ENCODE data around the gene KERA. TPM values are rescaled to one million over a fixed set of nuclear protein-coding genes. Genes with fewer than 3 reads are reported as not detected.
A peak's percentile ranks its signal among the peaks of the same experiment; 100 is the strongest.

KERA gene, protein sequence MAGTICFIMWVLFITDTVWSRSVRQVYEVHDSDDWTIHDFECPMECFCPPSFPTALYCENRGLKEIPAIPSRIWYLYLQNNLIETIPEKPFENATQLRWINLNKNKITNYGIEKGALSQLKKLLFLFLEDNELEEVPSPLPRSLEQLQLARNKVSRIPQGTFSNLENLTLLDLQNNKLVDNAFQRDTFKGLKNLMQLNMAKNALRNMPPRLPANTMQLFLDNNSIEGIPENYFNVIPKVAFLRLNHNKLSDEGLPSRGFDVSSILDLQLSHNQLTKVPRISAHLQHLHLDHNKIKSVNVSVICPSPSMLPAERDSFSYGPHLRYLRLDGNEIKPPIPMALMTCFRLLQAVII
- not detected for total RNA-seq

DNA sequence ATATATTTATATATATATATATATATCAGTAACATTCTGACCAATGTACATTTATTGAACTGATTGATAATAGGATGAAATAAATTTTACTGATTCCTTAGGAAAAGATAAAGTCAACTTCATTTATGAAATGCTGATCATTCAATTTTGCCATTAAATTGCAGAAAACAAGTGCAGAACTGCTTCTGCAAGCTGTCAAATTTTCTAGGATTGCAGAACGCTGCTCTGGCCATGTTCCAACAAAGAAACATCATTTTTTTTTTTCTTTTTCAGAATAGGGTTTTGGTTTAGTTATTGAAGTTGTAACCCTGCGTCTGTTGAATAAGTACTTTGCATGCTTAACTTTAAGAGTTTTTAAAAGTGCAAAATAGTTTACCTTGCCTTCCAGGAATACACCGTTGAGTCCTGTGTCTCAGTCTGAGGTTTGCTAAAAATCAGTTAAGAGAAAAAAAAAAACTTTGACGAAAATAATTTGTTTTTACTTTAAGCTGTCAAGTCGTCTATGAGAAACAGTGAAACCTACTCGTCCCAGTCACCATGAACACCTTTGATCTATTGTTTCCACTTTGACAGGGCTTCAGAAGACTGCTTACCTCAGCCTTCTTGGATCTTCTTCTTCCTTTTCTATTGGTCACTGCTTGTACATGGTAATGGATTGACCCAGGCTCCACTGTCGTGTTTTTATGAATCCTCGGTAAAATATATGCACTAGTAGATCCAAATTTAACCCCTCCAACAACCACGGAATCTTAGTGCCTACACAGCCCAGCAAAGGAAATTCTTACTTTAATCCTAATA is at the start of gene KERA:
TSS of gene KERA (minus strand) at position 657 of the 798 bp plus-strand sequence. CDS start 1,743 bp downstream, outside the sequence.
- no peak for TF ChIP-seq POLR2AphosphoS5 (IDR thresholded peaks at IDR 0.05)
- TF ChIP-seq POLR2A (IDR thresholded peaks at IDR 0.05; ENCODE audit: low read depth), result no peak
- TF ChIP-seq, protein P1, sequence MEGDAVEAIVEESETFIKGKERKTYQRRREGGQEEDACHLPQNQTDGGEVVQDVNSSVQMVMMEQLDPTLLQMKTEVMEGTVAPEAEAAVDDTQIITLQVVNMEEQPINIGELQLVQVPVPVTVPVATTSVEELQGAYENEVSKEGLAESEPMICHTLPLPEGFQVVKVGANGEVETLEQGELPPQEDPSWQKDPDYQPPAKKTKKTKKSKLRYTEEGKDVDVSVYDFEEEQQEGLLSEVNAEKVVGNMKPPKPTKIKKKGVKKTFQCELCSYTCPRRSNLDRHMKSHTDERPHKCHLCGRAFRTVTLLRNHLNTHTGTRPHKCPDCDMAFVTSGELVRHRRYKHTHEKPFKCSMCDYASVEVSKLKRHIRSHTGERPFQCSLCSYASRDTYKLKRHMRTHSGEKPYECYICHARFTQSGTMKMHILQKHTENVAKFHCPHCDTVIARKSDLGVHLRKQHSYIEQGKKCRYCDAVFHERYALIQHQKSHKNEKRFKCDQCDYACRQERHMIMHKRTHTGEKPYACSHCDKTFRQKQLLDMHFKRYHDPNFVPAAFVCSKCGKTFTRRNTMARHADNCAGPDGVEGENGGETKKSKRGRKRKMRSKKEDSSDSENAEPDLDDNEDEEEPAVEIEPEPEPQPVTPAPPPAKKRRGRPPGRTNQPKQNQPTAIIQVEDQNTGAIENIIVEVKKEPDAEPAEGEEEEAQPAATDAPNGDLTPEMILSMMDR (IDR thresholded peaks at IDR 0.05), result no peak
- TF ChIP-seq EP300 (IDR thresholded peaks at IDR 0.05), result no peak
- 51% methylated on average over 9 of the region's 9 CpGs for WGBS
- no peaks in the 10 kb centered on the region for H3K27me3 ChIP-seq

DNA sequence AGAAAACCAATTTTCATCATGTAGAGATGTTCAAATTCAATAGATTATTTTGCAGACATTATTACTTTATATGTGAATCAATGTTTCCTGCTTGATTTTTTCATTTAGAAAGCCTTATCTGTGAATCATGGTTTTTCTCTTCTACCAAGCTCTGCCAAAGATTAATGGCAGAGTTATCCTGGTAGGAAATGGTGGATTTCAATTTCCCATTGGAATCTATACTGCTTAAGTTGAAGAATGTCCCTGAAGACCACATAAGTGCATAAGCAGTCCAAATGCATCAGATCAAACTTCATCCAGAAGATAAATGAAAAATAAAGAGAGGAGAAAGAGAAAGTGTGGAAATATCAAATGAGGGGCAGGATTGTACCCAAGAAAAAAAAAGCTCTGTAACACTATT is 48.5 kb upstream of the KERA start:
- Histone ChIP-seq H3K36me3 (no peaks in the 10 kb centered on the region), H3K27ac (replicated peaks in 1 of 4) (no peak overlapping the region), H3K4me1 (peaks cover 0 to 3% (median 1%) of the 10 kb centered on the region in 4 donors), H3K9me3 (no peaks in the 10 kb centered on the region), H3K4me3 (no peak overlapping the region), H3K27me3 (no peaks in the 10 kb centered on the region)
- intact Hi-C loops (cut with DNase I), result loop anchor here (5.0 kb wide), 1 partner anchor 129 kb away; no protein-coding TSS in a partner anchor
- TF ChIP-seq, protein P1 (IDR thresholded peaks at IDR 0.05), result no peak
- no peak for TF ChIP-seq POLR2A (IDR thresholded peaks at IDR 0.05; ENCODE audit: low read depth)
- TF ChIP-seq EP300 (IDR thresholded peaks at IDR 0.05), result no peak
- TF ChIP-seq POLR2AphosphoS5 (IDR thresholded peaks at IDR 0.05), result no peak
- no peak for DNase-seq (ENCODE audit: extremely low spot score)

More for the DNA sequence above, at the start of gene KERA:
- H3K4me3 ChIP-seq, result no peak within 1 kb of the TSS
- no peaks in the 10 kb centered on the region for H3K9me3 ChIP-seq
- no peaks in the 10 kb centered on the region for H3K36me3 ChIP-seq
- intact Hi-C loops (cut with DNase I), result no loop called here
- H3K27ac ChIP-seq (replicated peaks in 1 of 4), result no peak within 1 kb of the TSS
- DNase-seq (ENCODE audit: extremely low spot score), result no peak
- H3K4me1 ChIP-seq, result peaks cover 4 to 17% (median 12%) of the 10 kb centered on the region in 4 donors

DNA sequence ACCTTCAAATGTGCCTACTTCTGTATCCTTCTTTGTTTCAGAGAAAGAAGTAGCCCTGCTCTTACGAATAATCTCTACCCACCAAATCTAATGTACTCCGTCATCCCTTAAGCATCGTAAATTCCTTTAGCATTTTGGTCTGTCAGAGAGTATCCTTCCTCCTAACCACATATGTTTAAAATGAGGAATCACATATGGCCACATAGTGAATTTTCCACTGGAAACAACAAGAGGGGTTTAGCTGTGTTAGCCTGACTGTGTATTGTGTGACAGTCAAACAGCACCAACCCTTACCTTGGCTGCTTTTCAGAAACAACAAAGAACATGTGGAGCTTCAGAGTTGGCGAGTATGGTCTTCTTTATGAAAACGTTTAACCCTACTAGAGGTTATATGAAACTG is 48.0 kb upstream of the KERA start:
- DNase-seq (ENCODE audit: extremely low spot score), result no peak
- no peaks in the 10 kb centered on the region for H3K4me1 ChIP-seq
- peak overlapping the region in 1 of 4 donors; percentile 12 for H3K4me3 ChIP-seq
- H3K27me3 ChIP-seq, result no peaks in the 10 kb centered on the region
- no peak overlapping the region for H3K27ac ChIP-seq (replicated peaks in 1 of 4)
- no peaks in the 10 kb centered on the region for H3K36me3 ChIP-seq
- no peaks in the 10 kb centered on the region for H3K9me3 ChIP-seq
- TF ChIP-seq, protein P1 (IDR thresholded peaks at IDR 0.05), result no peak
- no peak for TF ChIP-seq EP300 (IDR thresholded peaks at IDR 0.05)
- no peak for TF ChIP-seq POLR2AphosphoS5 (IDR thresholded peaks at IDR 0.05)
- no peak for TF ChIP-seq POLR2A (IDR thresholded peaks at IDR 0.05; ENCODE audit: low read depth)
- intact Hi-C loops (cut with DNase I), result loop anchor here (5.0 kb wide), 1 partner anchor 129 kb away; no protein-coding TSS in a partner anchor
- WGBS, result 69% methylated on average over 5 of the region's 5 CpGs

DNA sequence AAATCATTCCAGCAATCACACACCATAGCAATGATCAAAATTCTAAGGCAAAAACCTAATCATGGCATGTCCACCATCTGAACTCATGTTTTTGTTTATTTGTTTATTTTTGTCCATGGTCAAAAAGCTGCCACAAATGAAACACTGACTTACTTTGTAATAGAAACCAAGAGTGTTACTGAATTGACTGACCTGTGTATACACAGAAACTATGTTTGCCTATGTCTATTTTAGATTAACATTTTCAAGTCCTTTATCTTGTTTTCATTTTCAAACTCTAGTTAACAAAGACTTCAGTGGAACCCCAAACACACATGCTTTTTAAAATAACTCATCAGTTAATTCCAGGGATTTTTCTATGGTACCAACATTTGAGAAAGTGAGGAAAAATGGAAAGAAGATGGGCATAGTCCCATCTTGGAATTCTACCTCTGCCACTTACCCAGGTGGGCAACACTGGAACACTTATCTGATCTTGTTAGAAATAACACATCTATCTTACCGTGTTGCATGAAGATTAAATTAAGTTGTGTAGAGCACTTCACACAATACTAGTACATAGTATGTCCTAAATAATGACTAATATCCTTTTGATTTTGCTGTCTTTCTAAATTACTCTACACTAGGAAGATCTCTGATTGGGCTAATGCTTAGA is 47.1 kb upstream of the KERA start:
- H3K4me3 ChIP-seq, result no peak overlapping the region
- no peaks in the 10 kb centered on the region for H3K9me3 ChIP-seq
- 71% methylated on average over 1 of the region's 1 CpG for WGBS
- intact Hi-C loops (cut with DNase I), result loop anchor here (5.0 kb wide), 1 partner anchor 128 kb away; no protein-coding TSS in a partner anchor
- H3K27me3 ChIP-seq, result no peaks in the 10 kb centered on the region
- no peaks in the 10 kb centered on the region for H3K36me3 ChIP-seq
- H3K27ac ChIP-seq (replicated peaks in 1 of 4), result no peak overlapping the region
- no peak for DNase-seq (ENCODE audit: extremely low spot score)
- no peaks in the 10 kb centered on the region for H3K4me1 ChIP-seq
- no peak for TF ChIP-seq POLR2AphosphoS5 (IDR thresholded peaks at IDR 0.05)
- no peak for TF ChIP-seq EP300 (IDR thresholded peaks at IDR 0.05)
- TF ChIP-seq, protein P1 (IDR thresholded peaks at IDR 0.05), result no peak
- TF ChIP-seq POLR2A (IDR thresholded peaks at IDR 0.05; ENCODE audit: low read depth), result no peak

All from esophagus muscularis mucosa (tissue), 4 donors.